ENCODE data around the gene KRTAP10-6.
"Not testable (repeated sequence)": the region's sequence is repeated elsewhere in the genome, so short reads cannot be mapped to it uniquely, and the experiment has no call there.

Gene KRTAP10-6

DNA sequence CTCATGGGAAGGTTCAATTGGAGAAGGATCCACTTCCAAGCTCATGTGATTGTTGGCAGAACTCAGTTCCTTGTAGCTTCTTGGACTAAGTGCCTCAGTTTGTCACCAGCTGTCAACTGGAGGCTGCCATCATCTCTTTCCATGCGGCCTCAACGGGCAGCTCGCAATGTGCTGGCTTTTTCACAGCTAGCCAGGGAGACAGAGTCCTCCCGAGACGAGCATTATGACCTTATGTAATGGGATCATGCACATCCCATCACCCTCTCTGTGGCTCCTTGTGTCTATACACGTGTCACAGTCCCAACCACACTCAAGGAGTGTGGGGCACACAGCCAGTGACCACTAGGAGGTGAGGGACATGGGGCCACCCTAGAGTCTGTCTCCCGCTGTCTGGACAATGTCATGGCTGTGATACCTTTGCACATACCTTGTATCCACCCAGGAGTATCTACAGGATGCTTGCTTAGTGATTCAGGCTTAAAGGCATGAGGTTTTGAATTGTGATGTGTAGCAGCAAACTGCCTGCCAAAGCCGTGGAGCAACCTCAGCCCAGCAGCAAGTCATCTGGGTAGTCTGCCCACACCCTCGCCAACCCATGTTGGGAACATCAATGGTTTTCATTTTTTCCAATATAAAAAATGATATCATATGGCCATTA, 3.9 kb upstream of the KRTAP10-6 start:
- no peak for DNase-seq

DNA sequence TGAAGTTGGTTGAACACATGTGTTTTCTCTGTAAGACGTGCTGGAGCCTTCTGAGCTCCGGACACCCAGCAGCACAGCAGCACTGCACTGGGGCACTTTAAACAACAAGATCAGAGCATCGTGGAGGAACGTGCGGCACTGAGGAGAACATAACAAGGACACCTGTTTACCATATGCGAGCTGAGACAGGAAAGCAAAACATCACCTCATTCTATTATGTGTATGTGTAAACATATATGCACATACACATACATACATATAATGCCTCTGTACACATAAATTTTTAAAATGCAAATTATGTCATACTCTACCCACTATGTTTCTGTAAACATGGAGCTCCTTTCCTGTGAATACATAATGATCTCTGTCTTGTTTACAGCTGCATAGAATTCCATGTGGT, 3.2 kb upstream of the KRTAP10-6 start:
- DNase-seq = no peak

DNA sequence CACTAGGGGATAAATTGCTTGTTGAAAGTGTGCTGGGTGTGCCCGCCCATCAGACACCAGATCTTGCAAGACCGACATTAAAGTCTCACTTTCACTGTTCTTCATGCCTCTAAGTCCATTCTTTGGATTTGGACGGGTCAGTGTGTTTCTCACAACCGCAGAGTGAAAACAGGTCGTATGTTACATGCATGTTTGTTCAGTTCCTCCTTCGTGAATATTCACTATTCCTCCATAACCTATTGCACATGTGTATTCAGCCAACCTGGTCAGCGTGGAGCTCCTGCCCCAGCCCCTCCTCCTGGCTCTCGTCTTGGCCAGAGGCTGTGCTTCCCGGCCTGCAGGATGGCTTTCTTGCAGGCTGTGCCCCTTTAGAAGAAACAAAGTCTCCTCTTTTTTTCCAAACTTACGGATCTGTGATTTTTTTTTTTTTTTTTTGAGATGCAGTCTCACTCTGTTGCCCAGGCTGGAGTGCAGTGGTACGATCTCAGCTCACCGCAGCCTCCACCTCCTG, 2.2 kb upstream of the KRTAP10-6 start:
- DNase-seq = no peak

DNA sequence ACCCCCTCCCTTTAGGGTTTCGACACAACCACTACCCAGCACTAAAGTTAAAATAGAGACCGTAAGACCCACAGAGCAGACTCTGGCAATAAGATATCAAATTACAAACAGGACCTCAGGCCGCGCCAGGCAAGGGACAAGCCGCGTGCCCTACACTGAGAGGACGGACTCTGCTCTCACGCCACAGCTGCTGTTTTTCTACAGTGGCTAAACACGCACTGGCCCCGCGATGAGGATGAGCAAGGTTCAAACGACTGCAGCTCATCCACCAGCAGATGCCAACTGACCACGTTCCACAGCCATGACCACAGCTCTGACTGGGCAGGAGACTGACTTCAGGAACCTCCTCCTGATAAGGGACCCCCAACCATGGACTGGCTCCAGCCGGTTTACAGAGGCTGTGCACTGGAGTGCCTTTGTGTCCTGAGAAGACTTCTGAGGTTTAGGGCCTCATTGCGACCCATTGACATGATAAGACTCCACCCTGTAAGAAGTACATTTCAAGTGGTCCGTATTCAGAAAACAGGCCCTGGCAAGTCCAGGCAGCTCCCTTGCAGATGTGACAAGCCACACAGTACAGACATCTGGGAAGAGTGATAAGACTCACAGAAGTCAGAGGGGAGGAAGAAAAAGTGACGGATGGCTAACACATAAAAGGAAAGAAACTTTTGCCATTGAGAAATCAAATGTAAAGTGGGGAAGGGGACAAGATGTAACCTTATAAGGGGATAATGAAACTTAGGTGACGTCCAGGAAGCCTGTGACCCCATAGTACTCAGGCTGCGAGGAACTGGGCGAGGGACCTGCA, 1.5 kb upstream of the KRTAP10-6 start:
- DNase-seq = no peak

DNA sequence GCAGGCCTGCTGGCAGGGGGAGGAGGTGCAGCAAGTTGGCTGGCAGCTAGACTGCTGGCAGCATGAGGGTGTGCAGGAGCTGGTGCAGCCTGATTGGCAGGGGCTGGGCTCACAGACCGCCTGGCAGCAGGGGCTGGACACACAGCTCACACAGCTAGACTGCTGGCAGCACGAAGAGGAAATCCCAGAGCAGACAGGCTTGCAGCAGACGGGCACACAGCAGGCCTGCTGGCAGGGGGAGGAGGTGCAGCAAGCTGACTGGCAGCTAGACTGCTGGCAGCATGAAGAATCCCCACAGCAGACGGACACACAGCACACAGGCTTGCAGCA, 539 bp downstream of the KRTAP10-6 start:
- DNase-seq = not testable (repeated sequence)

DNA sequence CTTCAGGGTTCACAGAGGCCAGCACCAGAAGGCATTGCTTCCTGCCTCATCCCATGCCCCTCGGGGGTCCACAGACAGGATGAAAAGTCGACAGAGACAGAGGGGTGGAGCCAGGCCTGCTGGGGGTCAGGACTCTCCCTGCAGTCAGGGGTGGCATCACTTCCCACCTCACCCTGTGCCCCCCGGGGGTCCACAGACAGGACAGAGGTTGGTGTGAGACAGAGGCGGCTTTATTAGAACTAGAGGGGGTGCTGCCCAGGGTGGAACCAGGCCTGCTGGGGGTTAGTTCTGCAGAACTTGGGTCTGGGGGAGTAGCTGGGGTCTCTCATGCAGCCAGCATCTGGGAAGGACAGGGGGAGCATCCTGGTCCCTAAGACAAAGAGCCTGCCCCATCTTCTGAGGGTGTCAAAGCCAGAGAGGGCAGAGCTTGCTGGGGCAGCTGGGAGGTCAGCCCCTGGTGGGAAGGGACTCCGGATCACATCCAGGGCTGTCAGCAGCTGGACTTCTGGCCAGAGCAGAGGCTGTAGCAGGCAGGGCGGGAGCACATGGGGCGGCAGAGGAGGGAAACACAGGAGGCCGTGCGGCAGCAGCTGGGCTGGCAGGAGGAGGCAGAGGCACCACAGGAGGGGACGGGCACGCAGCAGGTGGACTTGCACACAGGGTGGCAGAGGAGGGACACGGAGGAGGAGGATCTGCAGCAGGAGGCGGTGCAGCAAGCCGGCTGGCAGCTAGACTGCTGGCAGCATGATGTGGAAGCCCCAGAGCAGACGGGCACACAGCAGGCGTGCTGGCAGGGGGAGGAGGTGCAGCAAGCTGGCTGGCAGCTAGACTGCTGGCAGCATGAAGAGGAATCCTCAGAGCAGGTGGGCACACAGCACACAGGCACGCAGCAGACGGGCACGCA, 1.2 kb downstream of the KRTAP10-6 start:
- DNase-seq = not testable (repeated sequence)

DNA sequence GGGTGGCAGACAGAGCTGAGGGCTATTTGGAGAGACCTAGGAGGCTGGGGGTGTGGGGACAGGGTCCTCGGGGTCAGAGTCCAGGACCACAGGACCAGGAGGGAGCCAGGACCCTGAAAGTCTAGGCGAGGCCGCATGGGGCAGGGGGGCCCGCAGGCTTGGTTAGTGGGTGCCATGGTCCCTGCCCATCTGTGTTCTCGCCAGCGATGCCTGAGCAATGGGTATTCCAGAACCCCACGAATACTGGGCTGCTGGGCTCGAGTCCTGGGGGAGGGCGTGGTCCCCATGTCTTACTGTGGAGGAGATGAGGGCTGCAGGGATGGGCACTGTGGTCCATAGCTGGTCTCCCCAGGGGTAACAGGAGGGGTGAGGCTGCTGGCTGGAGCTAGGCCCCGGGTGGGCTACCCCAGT, 2.0 kb downstream of the KRTAP10-6 start:
- no peak for DNase-seq

DNA sequence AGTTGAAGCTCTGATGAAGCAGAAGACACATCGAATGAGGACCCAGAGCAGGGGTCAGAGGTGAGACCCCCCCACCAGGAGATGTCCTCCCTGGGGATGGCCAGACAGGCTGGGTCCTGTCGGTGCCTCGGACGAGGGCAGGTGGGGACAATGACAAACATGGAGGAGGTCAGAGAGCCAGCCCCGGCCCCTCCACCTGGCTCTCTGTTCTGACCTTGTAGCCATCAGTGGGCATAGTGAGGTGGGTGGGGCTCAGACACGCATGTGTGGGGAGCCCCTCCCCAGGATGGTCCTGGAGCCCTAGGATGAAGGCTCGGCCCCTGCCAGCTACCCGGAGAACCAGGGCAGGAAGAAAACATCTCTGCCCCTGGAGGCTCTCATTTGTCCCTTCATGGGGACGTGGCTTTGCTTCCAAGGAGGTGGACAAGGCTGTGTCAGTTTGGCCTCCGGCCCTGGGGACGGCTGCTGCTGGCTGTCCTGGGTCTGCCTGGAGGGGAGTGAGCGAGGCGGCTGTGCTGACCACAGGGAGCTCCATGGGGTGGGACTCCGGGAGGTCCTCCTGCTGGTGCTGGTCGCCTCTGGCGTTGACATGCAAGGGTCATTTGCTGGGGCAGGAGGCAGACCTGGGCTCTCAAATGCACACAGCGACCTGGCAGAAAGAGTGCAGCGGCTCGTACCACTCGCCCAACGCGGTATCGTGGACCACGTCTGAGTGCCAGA, 2.6 kb downstream of the KRTAP10-6 start:
- DNase-seq = no peak

DNA sequence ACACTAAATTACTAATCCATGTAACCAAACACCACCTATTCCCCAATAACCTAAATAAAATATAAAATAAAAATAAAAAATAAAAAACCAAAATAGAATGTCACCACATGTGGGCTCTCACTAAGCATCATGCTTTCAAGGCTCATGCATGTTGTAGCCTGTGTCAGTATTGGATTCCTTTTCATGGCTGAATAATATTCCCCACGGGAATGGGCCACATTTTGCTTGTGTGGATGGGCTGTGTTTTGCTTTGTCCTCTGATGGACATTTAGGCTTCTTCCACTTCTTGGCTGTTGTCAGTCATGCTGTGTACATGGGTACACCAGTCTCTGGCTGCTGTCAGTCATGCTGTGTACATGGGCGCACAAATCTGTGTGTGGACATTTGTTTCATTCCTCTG, 3.2 kb downstream of the KRTAP10-6 start:
- DNase-seq = no peak

DNA sequence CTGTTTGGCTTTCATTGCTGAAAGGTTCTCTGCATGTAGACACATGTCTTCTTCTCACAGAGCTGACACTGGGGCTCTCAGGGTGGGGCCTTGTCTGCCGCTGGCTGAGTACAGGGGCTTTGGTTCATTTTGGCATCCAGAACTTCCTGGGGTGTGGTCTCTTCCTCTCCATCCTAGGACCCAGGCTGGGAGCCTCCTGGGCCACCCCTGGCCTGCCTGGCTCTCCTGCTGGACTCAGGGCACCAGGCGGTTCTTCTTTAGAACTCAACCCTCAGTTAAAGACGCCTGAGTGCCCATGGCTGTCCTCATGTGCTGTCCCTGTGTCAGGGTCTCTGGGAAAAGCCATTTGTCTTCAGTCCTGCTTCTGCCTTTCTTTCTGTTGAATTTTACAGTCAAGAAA, 6.4 kb downstream of the KRTAP10-6 start:
- no peak for DNase-seq

DNA sequence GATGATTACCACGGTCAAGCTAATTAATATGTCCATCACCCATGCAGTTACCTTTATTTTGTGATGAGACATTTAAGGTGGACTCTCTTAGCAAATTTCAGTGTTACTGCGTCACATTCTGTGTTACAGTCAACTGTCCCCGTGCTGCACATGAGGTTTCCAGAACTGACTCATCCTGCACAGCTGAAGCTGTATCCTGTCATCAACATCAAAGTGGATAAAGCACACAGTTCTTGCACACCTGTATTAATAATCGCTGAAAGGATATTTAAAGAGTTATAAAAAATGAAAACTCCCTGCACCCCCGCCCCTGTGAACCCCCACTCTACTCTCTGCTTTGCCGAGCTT, 8.5 kb downstream of the KRTAP10-6 start:
- DNase-seq = no peak

DNA sequence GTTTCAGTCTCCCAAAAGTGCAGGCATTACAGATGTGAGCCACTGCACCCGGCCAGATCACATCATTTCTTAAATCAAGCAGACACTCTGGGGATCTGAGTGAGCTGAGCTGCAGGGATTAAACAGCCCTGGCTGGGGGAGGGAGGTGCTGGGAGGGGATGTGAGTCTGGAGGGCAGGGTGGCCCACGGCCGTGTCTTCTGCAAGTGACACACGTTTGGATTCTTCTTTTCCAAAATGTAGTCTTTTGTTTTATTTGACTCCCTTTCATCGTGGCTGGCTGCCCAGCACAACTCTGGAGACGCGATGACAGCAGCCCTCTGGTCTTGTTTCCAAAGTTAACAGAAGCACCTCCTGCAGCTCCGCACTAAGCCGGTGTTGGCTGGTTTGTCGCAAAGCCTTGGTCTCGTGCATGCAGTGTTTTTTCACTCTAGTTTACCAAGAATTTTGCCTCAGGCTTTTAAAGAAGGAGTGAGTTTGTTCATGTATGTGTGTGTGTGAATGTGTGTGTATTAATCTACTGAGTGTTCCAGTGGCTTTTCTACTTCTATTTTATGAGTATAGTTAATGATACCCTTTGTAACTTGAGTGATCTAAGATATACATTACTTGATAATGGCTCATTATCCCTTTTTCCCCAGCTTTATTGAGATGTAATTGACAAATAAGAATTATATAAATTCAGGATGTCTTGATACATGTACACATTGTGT, 9.1 kb downstream of the KRTAP10-6 start:
- peak; percentile 58 for DNase-seq

DNA sequence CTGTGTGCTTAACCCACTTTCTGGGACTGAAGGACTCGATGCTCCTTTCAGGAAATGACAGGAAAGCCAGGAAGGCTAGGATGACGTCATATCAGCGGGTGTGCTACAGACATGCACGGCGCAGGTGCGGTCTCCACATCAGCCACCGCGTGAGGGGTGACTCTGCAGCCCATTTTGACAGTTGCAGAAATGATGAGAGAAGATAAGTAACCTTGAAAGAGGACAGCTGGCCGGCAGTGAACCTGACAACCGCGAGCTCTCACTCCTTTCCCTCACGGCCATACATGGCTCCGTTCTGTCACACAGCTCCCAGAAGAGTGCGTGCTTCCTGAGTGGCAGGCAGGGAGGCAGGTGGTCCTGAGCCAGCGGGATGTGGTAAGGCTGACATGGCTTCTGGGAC, 10.2 kb downstream of the KRTAP10-6 start:
- no peak for DNase-seq

DNA sequence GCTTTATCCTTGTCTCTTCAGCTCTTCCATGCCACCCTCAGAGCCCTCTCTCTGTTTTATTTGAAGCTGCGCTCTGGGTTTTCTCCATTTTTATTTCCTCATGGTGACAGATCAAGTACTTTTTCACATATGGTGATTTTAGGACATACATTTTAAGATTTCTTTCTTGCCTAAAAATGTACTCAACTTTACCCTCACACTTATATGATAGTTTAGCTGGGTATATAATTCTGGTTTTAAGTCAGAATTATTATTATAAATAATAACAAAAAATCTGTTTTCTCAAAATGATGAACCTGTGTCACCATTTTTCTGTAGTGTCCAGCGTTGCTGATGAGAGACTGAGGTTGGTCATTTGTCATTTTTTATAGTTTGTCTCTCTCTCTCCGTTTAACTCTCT, 11.1 kb downstream of the KRTAP10-6 start:
- no peak for DNase-seq

DNA sequence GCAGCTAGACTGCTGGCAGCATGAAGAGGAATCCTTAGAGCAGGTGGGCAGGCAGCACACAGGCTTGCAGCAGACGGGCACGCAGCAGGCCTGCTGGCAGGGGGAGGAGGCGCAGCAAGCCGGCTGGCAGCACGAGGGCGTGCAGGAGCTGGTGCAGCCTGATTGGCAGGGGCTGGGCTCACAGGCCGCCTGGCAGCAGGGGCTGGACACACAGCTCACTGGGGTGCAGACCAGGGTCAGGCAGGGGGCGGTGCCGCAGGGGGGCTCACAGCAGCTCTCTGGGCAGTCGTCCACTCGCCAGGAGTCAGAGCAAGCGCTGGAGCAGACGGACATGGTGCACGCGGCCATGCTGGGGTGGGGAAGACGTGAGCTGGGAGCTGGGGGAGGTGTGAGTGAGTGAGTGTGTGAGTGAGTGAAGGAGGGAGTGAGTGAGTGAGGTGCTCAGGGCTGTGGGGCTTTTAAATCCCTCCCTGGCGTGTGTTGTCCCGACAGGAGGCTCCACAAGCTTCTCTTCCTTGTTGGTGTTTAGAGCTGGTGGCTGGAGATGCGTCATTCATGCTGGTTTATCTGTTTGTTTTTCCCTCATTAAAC, 12.0 kb downstream of the KRTAP10-6 start, which contains the start of gene KRTAP10-5:
TSS of gene KRTAP10-5 (minus strand) at position 374 of the 591 bp plus-strand sequence. CDS start at position 348, 26 bp downstream.
- DNase-seq = not testable (repeated sequence)

DNA sequence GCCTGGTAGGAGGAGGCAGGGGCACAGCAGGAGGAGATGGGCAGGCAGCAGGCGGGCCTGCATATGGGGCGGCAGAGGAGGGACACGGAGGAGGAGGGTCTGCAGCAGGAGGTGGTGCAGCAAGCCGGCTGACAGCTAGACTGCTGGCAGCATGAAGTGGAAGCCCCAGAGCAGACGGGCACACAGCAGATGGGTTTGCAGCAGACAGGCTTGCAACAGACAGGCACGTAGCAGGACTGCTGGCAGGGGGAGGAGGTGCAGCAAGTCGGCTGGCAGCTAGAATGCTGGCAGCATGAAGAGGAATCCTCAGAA, 12.5 kb downstream of the KRTAP10-6 start:
- no peak for DNase-seq

DNA sequence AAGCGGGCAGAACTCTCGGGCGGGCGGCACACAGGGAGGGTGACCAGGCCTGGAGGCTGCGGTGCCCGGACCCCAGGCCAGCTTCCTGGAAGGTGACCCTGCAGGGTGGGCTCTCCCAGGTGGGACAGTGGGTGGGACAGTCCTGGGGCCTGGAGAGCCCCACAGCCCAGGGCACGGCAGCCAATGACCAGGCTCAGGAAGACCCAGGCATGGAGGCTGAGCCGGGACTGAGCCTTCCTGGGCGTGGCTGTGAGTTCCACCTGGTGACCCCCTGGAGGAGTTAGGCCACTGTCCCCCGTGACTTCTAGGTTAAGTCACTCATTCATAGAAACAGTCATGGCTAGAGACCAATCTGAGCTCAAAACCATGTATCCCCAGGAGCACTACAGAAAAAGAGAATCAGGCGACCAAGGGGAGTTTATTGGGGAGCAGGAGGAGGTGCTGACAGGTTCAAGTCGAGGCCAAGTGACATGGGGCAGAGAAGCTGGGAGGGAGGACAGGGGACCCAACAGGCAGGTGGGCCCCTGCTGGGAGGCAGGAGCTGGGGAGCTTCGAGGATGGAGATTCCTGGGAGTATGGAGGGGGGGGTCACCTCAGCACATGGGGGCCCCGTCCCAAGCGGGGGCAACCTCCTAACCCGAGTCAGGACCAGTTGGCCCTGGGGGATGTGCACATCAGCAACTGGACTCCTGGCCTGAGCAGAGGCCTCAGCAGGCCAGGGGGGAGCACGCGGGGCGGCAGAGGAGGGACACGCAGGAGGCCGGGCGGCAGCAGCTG, 13.1 kb downstream of the KRTAP10-6 start:
- no peak for DNase-seq

DNA sequence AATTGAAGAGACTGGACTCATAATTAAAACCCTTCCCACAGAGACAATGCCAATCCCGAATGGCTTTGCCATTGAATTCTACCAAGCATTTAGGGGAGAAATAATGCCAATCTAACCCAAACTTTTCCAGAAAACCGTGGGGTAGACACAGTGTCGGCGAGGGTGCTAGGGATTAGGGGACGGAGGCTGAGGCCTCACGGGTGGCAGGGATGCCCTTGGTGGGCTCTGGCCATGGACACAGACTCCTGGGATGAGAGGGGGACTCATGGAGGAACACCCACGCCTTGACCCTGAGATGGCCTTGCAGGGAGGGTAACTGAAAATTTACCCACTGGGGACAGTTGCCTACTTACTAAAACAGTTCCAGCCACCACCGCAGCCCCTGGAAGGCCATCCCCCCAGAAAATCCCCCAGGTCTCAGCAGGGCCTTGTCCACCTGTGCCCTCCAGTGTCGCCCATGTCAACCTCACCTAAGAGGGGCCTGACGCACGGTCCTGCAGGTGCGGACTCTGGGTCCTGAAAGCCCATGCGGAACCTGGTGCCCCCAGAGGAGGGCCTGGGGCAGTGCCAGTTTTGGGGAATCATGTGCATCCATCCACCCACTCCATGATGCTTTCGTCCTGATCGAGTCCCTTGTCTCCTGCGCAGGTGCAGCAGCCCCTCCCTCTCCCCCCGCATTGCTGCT, 13.8 kb downstream of the KRTAP10-6 start:
- DNase-seq = no peak

DNA sequence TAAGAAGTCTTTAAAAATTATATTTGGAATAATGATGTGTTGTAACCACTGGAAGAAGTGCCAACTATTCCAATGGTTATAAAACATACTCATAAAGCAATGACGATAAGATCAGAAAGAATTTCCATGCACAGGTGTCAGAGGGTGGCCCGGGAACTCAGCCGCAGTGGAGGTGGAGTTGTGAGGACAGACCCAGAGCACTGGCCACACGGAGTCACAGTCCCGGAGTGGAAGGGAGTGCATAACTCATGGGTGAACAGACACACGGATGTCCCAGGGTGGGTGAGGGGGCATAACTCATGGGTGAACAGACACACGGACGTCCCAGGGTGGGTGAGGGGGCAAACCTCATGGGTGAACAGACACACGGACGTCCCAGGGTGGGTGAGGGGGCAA, 16.3 kb downstream of the KRTAP10-6 start:
- DNase-seq = no peak

DNA sequence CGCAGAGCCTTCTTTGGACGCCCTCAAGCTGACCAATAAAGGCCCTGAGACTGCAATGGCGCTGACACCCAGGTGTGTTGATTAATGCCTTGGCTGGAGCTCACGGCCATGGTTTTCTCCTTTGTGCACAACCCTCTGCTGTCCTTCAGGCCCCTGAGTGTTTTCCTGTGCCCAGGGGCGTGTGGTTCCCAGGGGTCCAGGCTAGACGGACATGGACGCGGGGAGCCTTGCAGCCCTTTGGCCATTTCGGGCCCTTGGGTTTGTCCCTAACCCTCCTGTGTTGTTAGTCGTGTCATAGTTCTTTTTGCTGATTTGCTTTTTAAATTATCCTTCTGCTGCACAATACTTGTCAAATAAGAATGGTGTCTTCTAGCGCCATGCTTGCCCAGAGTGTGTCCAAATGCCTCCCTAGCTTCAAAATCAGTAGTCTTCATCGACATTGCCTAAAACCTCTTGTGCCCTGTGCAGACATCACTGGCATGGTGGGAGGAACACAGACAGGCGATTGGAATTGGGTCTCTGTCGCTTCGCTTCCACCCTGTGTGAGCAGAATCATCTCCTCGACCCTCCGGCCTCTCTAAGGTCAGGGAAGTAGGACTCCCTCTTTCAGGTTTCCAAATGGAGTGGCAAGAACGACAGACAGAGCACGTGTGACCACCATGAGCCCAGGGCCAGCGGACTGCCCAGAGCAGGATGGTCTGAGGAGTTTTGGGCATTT, 16.8 kb downstream of the KRTAP10-6 start:
- no peak for DNase-seq
